Stimulated activated CD4-positive, alpha-beta T cell treated with anti-CD3 and anti-CD28 coated beads, Interleukin-1b, Interleukin-23, amount 100 ng/mL, for 1 hour (primary cell): ENCODE measurements around the gene PIK3AP1.

Experiments
- DNase-seq, 2 donors: peaks; one replicate each; pipeline ENCODE4 v3.0.0-alpha.2; 2020; ENCODE audit warnings: low read depth in 2 of 2

Gene PIK3AP1

DNA sequence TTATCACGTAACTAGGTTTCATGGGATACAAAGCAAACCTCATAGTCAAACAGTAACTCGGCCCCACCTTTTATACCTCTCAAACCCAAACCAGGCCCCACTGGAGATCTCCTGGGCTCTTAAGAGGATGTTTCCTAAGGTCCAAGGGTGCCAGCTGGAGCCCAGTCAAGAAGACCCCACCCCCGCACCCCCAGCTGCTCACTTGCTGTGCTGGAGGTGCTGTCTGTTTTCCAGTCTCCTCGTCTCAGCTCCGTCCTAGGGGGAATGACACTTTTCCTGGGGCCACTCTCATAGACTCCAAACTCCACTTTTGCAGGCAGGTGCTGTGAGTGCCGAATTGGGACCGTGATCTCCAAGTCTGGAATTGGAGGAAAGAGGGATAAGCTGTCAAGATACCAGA, 110.8 kb downstream of the PIK3AP1 start:
- DNase-seq = no peak

DNA sequence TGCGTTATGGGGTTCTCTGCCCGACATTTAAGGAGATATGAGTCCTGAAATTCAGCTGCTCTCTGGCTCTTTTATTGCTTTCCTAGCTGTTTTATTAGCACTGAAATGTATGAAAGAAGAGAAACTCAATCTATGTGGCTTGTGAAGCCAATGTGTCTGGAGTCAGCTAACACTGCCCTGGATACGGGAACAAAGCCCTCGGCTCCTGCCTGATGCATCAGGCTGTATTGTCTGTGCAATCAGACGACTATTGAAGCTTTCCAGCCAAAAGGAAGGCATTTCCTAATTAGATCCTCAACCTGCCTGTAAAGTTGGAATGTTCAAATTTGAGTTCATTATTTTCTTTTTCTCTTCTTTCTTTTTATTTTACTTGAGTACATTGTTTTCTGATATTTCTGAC, 111.5 kb downstream of the PIK3AP1 start:
- DNase-seq = no peak

DNA sequence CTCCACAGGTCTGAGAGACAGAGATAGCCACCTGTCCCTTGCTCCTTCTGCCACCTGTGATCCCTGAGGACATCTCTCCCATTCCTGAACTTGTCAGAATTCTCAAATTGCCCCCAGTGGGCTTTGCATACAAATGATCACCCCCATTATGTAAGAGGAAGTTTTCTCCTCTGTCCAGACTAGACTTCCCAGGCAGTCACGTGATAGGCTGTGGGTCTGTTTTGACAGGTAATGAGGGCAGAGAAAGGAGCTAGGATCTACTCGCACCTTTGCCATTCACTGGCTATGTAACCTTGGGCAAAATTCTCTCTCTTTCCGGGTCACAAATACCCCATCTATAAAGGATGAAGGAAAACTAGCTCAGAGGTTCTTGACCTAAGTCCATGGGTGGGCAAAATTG, 112.1 kb downstream of the PIK3AP1 start:
- DNase-seq = no peak

DNA sequence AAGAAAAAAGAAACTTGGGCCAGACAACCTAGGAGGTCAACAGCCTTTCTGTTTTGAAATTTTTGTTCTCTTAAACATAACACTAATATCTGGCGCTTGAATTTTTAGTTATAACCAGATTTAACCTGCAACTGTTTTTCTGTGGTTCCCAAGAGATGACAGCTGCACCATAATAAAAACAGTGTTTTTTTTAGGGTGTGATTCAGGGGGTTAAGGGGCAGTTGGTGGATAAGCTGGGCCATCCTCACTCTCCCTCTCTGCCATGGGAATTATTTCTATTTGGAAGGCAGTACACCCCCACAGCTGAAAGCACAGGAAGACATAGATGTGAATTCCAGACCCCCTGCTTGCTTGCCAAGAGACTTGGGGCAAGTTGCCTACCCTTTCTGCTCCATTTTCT, 113.4 kb downstream of the PIK3AP1 start:
- no peak for DNase-seq

DNA sequence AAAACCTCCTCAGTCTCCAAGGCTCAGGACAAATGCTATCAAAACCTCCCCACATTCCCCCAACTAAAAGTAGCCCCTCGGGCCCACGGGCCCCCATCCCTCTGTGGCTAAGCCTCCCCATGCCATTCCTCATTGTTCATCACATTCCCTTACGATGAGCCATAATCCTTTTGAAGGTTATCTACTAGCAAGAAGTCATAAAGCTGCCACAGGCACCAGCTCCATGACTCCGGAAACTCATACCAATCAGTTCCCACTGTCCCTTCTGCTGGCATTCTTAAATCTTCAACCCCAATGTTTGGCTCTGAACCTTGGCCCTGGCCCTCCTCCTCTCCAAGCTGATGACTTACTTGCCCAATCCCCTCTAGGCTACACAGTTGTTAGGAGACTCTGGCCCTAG, 114.1 kb downstream of the PIK3AP1 start:
- no peak for DNase-seq

DNA sequence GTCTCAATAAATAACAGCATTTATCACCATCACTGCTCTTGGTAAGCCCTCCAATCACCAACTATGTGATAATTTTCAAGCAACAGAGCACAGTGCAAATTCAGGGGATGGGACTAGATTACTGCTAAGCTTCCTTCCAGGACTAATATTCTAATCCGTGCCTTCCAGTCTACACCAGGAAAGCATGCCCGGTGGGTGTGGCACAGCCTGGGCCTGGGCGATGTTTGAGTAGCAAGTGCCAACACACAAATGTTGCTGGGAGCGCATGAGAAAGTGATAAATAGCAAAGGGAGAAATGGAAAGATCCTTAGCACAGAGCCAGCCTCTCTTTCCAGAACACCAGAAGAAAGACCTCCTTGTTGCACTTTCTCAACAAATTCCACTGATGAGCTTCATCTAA, 120.0 kb downstream of the PIK3AP1 start:
- DNase-seq = no peak

DNA sequence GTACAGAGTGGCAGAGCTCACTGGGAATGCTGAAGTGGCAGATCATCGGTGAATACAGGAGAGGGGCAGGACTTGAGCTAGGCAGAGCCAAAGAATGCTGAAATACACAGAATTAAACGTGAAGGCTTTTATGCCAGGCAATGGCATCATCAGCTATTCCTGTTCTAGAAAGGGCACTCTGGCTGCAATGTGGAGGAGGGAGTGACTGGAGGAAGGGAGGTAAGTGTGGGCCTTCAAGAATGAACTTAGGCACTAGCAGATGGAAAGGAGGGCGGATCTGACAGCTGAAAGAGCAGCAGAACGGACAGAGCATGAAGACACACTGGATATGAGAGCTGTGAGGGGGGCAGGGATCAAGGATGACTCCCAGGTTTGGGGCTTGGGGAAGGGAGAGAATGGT, 121.5 kb downstream of the PIK3AP1 start:
- no peak for DNase-seq

DNA sequence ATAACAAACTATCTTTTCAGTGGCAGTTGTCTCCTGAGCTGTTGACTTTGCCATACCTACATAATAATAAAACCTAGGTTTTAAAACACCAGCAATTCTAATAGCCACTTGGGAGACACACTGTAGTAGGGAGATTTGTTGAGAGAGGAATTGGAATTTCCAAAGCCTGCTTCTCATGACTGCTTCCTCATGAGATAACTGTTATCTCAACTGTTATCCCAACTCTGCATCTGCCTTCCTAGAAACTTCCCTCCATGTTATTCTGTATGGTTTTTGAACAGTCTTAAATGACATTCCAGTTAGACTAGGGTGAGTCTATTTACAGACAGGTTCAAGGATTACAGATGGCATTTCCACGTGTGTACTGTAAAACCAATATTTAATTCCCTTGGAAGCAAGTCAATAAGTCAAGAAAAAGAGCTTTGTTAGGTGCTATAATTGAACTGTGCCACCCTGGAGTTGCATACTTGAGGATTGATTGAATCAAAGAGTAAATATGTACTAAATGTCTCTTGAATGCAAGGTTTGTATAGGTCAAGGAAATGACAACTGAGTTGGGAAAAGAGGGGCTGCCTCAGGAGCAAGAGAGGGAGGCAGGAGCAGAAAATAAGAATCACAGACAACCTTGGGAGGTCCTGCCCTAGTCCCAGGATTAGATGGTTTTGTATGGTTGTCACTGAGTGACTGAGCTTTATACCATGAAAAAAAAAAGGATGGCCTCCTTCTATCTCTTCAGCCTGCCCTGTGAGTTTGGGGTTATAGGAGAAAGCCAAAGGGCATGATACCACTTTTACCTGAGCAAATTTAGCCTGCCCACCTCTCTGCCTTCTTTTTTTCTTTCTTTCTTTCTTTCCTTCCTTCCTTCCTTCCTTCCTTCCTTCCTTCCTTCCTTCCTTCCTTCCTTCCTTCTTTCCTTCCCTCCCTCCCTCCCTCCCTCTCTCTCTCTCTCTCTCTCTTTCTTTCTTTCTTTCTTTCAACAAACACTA, 123.6 kb downstream of the PIK3AP1 start:
- no peak for DNase-seq

DNA sequence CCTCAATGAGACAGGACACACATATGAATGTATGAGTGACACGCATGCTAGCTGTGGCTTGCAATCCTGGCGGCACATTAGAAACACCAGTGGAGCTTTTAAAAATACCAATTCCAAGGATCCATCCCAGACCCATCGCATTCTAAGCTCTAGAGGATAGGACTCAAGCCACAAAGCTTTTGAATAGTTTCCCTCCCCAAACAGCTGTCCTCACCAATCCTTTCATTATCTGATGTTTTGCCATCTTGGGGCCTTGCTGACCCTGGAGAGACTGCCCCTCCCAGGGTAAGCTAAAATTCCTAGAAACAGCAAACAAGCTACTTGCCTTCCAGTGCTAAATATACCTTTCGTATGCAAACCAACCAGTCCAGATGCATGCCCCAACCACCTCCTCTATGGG, 124.6 kb downstream of the PIK3AP1 start:
- DNase-seq = no peak

DNA sequence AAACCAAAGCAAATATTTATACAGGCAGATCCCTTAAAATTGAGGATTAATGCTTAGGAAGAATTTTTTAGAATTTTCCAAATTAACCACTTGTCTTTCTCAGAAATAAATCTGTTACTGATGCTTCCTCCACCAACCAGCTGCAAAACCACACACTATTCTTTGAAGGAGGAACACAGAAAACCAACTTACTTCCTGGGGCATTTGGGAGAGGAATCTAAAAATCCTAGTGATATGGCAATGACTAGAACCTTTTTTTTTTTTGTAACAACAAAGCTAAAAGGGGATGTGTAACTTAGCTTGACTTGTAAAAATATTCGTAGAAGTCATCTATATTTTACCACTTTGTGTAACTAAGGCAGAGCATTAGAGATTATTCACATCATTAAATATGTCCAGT, 128.4 kb downstream of the PIK3AP1 start:
- DNase-seq = no peak

DNA sequence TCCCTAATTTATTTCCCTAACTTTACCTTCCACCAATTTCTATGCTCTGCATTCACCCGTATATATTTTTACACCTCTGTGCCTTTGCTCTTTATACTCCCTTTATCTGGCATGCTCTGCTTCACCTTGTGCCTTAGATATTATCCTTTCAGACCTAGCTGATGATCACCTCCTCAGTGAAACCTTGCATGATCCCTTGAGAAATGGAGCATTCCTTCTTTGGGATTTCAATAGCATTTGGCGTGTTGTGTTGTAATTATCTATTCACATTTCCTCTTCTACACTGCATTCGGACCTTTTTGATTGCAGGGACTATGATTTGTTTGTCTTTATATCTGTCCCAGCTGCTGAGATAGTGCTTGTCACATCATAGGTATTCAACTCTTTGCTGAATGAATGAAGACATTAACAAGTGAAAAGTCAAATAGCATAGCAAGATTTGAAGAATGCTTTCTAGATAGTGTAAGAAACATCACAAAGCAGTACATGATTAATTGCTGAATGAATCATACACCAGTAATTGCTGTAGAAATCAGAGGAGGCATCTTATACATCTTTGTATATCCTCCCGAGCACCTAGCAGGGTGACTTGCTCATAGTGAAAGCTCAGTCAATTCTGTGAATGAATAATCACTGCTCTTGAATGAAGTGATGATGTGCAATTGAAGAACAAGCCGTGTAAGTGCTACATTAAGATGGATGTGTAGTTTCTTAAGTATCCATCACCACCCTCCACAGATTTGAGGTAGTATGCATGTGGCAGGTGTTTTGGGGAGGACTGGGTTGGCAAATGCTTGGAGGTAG, 131.5 kb downstream of the PIK3AP1 start:
- DNase-seq = no peak

DNA sequence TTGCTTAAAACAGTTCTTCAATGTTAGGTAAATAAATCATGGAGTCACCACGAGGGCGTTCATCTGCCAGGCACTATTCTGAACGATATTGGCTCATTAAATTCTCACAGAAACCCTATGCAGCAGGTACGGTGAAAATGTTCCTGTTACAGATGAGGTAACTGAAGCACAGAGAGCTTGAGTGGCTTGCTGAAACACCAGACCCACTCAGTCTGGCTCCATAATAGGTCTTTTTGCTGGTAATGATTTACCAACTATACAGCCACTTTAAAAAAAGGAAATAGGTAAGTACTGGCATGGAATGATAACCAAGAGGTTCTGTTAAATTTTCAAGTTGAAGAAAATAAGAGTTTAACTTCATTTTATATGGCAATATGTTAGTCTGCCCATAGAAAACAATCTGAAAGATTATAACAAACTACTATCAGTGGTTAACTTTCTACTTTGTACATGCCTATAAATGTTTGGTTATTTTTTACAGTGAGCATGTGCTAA, 132.2 kb downstream of the PIK3AP1 start:
- no peak for DNase-seq

DNA sequence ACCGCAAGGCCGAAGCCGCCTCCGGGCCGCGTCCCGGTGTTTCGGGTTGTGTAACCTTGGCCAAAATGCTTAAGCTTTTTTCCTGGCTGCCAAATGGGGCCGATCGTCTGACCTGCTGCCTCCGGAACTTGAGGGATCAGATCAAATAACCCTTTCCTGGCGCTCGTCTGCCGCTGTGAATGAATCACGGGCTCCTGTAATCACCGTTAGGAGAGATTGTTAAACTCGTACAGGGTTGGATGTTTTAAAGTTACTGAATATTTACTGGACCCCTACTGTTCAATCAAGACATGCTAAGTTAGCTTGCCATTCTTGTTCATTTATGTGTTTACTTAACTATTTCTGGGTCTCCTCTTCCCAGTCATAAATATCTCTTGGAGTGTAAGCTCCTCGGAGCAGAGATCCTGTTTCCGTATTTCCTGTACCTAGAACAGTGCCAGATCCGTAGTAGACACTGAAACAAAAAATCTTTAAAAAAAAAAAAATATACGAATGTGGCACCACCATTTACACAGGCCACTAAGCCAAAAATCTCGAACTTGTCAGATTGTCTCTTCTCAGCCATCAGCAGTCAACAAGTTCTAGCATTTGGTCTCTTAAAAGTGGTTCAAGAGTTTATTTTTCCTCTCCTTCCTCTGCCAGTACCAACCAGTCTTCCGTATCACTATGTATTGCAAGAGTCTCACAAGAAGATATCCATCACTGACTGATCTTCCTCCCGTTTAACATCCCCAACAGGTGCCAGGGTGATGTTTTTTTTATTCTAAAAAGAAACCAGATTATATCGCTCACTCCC, 132.9 kb downstream of the PIK3AP1 start:
- DNase-seq = no peak

DNA sequence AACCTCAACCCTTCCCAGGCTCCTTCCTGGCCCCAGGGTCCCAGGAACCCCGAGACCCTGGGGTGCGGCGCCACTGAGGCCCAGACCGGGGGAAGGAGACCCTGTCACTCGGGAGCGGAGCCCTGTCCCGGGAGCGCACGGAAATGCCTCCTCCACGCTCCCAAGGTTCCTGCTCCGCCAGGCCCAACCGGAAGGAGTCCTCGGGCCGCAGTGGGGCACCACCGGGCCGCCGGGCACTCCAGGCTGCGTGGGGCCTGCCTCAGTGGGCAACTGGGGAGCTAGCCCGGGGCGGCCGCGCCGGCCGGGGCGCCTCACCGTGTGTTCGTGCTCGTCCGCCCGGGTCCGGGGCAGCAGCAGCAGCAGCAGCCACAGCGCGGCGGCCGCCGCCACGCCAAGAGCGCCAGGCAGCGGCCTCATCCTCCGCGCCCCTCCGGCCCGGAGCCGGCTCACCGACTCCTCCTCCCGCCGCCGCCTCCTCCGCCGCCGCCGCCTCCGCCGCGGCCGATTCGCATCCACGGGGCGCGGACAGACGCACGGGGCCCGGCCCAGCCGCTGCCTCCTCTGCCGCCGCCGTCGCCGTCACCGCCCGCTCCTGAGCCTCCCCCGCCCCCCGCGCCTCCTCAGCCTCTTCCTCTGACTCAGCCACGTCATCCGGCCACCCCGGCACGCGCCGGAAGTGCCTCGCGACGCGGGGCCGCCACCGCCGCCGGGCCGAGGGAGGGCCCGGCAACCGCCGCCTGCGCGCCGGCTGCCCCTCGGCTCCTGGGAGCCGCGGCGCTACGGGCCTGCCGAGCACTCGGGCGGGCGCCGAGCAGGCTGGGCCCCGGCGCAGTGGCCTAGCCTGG, 133.7 kb downstream of the PIK3AP1 start, which contains the start of gene TM9SF3:
TM9SF3 (minus strand) TSS at position 594 of the 845 bp plus-strand sequence; CDS start at position 417, 177 bp downstream.
- DNase-seq = peak; percentile 83 to 86

DNA sequence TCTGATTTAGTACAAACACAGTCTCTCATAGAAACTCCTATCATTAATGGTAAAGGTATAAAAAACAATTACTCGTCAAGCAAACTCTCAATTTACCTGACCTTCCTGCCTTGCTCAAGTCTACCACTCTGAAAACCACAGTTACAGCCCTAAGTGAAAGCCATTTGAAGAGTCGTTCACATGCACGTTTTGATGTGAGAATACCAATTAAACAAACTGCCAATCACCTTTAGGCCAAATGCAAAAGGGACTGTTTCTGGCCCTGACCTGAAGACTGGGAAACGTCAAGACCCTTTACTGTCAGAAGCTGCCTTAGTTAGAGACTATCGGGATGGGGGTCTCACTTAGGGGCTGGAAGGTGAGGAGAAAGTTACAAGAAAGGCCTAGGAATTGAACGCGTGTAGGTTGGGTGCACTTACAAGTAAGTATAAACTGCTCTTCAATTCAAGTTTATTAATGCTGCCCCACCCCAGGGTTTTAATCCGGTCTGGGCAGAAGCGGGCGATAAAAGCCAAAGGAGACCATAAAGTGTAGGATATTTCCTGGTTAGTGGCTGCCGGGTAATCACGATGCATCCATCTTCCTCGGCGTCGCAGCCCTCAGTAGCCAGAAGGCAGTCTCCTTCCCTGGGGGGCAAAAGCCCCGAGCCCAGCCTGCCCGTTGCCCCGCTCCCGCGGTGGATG, 134.4 kb downstream of the PIK3AP1 start:
- peak in 1 of 2 donors; percentile 8 for DNase-seq

DNA sequence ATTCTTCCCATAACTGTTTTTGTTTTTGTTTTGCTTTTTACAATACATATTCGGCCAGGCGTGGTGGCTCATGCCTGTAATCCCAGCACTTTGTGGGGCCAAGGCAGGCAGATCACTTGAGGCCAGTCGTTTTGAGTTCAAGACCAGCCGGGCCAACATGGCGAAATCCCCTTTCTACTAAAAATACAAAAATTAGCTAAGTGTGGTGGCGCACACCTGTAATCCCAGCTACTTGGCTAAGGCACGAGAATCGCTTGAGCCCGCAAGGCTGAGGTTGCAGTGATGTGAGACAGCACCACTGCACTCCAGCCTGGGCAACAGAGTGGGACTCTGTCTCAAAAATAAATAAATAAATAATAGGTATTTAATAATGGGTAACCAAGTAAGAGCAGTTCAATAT, 135.8 kb downstream of the PIK3AP1 start:
- DNase-seq = no peak

DNA sequence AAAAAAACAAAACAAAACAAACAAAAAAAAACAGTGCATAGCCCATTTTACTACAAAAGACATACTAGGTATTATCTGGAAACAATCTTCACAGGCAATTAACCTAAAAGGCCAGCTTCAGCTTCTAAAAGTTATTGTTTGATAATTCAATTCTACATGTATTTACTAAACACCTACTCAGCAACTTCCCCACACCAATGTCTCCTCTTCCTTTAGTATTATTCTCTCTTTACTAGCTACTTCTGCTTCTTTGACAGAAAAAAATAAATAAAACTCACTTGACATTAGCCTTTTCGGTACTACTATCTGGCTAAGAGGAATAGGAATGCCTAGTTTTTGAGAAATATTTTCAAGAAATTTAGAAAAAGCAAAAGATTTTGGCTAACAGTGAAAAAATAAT, 136.3 kb downstream of the PIK3AP1 start:
- DNase-seq = no peak

DNA sequence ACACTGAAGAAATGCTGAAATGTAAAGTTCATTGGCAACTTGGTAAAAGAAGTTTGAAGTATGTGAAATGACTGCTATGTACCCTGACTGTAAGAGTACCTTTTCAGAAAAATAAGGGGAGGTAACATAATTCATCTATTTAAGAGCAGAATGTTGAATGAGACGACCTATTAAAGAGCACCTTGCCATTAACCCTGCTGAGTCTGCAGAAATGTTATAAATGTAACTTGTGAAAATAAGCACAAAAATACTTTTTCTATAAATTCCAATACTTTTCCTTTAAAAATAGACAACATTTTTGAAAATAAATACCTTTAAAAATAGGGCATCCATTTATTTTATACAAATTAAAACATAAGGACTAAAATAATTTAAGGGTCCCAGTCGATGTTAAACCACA, 141.2 kb downstream of the PIK3AP1 start:
- DNase-seq = no peak

DNA sequence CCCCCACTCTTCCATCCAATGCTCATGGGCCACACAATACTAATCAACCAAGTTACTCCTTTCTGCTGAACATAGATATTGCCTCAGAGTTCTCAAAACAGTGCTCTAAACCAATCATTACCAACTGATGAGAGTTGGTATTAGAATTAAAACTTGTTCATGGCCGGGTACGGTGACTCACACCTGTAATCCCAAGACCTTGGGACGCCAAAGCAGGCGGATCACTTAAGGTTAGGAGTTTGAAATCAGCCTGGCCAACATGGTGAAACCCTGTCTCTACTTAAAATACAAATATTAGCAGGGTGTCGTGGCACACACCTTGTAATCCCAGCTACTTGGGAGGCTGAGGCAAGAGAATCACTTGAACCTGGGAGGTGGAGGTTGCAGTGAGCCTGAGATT, 141.7 kb downstream of the PIK3AP1 start:
- DNase-seq = no peak

DNA sequence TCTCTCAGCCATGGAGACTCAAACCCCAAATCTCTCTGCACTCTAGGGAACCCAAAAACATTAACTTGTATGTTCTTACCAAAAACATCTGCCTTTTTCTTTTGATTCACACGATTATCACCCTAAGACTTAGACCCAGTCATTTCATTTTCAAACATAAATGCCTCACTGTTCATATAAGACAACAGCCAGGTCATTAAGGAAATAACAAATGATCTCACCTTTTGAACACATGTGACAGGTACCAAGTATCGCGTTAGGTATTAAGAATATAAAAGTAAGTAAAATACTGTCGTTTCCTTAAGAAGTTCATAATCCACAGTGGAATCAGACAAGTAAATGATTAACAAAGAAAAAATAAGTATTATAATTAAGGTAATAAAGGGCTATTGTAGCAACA, 142.3 kb downstream of the PIK3AP1 start:
- no peak for DNase-seq
